C1 segment of cervical spinal cord (tissue), 14 donors: ENCODE data around the gene BRCA1.
"Not testable (repeated sequence)": the region's sequence is repeated elsewhere in the genome, so short reads cannot be mapped to it uniquely, and the experiment has no call there.

Experiments
- DNase-seq, 14 donors: peaks; one replicate each; lab custom pipeline; 2025; lab: John Stamatoyannopoulos, UW

BRCA1 gene

DNA sequence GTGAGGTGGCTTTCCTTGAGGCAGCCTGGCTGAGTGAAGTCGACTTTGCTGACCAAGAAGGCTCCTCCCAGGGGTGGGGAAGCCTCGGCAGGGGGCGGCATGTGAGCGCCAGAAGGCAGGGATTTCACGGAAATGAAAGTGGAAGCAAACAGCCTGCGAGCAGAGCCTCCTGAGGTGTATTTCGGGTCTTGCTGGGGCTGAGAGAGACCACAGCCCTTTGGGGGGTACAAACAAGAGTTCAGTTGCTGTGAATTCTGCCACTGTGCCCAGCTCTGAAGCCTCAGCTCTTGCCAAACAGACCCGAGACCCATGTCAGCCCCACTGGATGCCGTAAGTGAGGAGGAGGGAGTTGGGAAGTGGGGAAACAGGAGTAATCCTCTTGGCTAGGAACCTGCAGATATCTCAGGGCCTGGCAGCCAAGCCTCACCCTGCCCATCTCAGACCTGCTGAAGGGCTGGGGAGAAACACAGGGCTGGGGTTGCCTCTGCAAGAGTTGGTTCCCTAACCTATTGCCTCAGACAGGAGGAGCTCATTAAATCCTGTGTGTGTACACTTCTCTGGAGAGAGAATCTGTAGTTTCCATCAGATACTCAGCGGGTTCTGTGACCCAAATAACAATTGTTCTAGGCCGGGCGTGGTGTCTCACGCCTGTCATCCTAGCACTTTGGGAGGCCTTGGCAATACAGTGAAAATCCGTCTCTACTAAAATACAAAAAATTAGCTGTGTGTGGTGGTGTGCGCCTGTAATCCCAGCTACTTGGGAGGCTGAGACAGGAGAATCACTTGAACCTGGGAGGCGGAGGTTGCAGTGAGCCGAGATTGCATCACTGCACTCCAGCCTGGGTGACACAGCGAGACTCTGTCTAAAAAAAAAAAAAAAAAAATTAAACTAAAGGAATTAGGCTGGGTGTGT, 118.3 kb downstream of the BRCA1 start, which contains the start of gene IFI35:
Gene IFI35, plus strand, starts transcription at position 146 of the 913 bp plus-strand sequence. Its CDS starts 164 bp downstream, at position 310.
- peak in 11 of 14 donors; percentile 35 to 80 (median 59) for DNase-seq

DNA sequence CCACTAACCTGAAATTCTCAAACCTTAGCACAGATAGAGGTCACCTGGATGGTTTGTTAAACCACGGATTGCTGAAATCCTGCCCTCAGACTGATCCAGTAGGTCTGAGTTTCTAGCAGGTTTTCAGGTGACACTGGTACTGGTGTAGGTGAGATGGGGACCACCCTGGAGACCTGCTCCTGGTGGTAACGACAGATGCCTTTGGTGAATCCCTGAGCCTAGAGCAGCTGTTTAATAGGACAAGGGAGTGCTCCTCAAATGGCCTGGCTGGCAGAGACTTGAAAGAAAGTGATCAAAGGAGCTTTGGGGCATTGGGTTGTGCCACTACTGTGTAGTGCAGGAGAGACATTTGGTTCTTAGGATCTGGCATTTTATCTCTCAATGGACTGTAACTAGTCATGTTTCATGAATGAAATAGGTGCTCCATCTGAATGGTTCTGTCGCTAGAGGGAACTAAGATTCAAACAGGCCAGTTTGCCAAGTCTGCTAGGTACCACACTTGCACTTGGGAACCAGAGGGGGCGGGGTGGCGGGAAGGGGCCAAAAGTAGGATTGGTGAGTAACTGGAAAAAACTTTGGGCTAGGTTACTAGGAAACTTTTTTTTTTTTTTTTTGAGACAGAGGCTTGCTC, 121.5 kb downstream of the BRCA1 start:
- peak in 1 of 14 donors; percentile 13 for DNase-seq

DNA sequence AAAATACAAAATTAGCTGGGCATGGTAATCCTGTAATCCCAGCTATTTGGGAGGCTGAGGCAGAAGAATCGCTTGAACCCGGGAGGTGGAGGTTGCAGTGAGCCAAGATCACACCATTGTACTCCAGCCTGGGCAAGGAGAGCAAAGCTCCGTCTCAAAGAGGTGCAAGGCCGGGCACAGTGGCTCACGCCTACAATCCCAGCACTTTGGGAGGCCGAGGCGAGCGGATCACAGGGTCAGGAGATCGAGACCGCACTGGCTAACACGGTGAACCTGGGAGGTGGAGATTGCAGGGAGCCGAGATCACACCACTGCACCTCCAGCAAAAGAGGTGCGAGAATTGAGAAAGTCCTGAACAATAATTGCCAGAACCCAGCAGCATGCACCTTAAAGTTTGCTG, 124.3 kb downstream of the BRCA1 start:
- DNase-seq: not testable (repeated sequence)

DNA sequence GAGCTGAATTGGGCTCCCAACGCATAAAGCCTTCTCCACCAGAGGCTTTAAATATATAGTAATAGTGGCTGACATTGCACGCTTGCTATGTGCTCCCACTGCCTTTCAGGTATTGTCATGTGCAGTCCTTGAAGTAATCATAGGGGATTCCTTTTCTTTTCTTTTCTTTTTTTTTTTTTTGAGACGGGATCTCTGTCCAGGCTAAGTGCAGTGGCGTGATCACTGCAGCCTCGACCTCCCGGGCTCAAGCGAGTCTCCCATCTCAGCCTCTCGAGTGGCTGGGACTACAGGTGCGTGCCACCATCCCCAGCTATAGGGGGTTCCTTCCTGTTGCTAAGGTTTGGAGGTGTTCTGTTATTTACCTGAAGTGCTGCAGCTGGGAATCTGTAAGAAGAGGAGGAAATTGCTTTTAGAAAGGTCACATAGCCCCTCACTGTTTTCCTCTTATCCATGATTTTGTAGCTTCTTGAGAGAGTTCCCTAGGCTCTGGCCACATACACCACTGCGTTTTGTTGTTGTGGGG, 126.1 kb downstream of the BRCA1 start:
- DNase-seq: no peak

DNA sequence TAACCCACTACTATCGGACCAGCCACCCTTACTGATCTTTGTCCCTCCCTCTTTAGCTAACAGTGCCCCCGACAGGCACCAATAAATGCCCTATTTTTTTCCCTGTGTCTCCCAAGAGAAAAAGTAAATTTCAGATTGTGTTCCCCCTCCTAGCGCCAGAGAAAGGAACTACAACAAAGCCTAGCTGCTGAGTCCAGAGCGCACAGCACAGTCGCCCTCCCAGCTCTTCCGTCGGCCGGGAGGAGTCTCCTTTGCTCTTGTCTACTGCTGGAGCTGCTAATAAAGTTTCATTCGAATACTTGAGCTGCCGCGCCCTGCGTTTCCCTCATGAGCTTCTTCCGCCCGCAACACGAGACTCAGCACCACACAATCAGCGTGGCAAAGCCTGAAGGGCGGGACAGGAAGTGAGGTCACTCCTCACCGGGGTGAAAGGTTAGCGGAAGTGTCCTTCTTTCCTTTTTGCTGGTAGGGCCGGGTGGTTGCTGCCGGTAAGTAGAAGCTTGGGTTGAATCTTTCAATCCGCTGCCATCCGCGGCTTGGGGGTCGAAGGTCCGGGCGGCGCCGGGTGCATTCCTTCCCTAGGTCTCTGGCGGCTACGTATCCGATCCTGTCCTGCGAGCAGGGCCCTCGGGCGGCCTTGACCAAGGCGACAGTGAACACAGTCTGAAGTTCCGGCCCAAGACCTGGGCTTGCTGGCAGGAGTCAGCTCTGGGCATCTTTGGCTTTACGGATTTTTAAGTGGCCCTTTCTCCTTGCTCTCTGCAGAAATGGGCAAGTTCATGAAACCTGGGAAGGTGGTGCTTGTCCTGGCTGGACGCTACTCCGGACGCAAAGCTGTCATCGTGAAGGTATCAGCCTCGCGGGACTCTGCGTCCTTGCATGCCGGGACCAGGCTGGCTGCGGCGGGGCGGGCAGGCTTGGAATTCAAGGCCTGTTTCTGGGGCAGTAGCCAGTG, 126.9 kb downstream of the BRCA1 start, which contains the start of gene RPL27:
Gene RPL27, plus strand, starts transcription at position 436 of the 955 bp plus-strand sequence. Its CDS starts 332 bp downstream, at position 768.
- DNase-seq: peak; percentile 80 to 100 (median 97)

DNA sequence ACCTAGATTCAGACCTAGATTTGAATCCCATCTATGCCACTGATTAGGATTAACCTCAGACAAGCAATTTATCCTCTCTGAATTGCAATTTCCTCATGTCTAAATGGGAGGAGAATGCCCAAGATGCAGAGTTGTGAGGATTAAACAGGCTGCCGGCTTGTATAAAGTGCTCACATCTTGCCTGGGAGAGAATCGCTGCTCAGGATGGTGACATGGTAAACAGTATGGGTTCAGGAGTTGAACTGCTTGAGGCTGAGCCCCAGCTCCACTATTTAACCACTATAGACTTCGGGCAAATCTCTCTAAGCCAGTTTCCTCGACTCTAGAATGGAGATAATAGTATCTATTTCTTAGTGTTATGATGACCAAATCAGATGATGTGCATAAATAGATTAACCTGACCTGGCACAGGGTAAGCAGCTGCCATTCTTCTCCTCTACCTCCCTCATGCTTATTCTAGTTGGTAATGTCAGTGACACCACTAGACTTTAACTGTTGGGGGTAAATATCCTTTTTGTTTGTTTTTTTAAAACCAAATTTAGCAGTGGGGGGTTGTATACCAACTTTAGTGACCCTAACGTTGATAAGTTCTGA, 127.7 kb downstream of the BRCA1 start:
- no peak for DNase-seq
